GM23338 (cell line): ENCODE results near the gene PHF10. TPM values are rescaled to one million over a fixed set of nuclear protein-coding genes. Genes with fewer than 3 reads are reported as not detected.

Experiments used
- ATAC-seq: fragments of 200-7000 bp; cut with Tn5 transposase; 3 replicates; pipeline ENCODE4 v1.9.1; 2020
- DNase-seq: peaks from one replicate; pipeline ENCODE4 v3.0.0-alpha.2; 2015; ENCODE audit warnings: low spot score
- H2AFZ ChIP-seq: fragments of 200-600 bp; sonication (generic); 2 replicates; pipeline ENCODE4 v1.8.0; 2016; ENCODE audit warnings: antibody characterized with exemption, mild to moderate bottlenecking, moderate library complexity
- H3F3A ChIP-seq: fragments of 200-600 bp; sonication (generic); replicated peaks from 2 replicates; pipeline ENCODE4 v1.8.0; 2017; ENCODE audit warnings: antibody characterized with exemption, mixed run types, low read depth
- H3K27ac ChIP-seq: fragments of 200-600 bp; sonication (generic); 2 replicates; pipeline ENCODE4 v1.6.1; 2016; ENCODE audit warnings: low read depth
- H3K27me3 ChIP-seq: fragments of 200-600 bp; sonication (generic); 2 replicates; pipeline ENCODE4 v1.8.0; 2016; ENCODE audit warnings: mild to moderate bottlenecking, mixed run types, moderate library complexity; ENCODE audit not compliant: insufficient read depth
- H3K36me3 ChIP-seq: fragments of 200-600 bp; sonication (generic); 2 replicates; pipeline ENCODE4 v1.8.0; 2016; ENCODE audit warnings: mild to moderate bottlenecking; ENCODE audit not compliant: insufficient read depth
- H3K4me1 ChIP-seq: fragments of 200-600 bp; sonication (generic); 2 replicates; pipeline ENCODE4 v1.8.0; 2016; ENCODE audit warnings: mild to moderate bottlenecking, moderate library complexity; ENCODE audit not compliant: insufficient read depth
- H3K4me2 ChIP-seq: fragments of 200-600 bp; sonication (generic); 2 replicates; pipeline ENCODE4 v1.7.1; 2017; ENCODE audit warnings: mixed run types
- H3K4me3 ChIP-seq: fragments of 200-600 bp; sonication (generic); 2 replicates; pipeline ENCODE4 v1.6.1; 2016; ENCODE audit warnings: mixed run types
- H3K79me2 ChIP-seq: fragments of 200-600 bp; sonication (generic); replicated peaks from 2 replicates; pipeline ENCODE4 v1.8.0; 2017; ENCODE audit warnings: mild to moderate bottlenecking; ENCODE audit not compliant: insufficient read depth
- H3K9me2 ChIP-seq: fragments of 200-600 bp; sonication (generic); 2 replicates; pipeline ENCODE4 v1.8.0; 2017; ENCODE audit not compliant: insufficient read depth
- H4K20me1 ChIP-seq: fragments of 200-600 bp; sonication (generic); replicated peaks from 2 replicates; pipeline ENCODE4 v1.8.0; 2017; ENCODE audit warnings: mild to moderate bottlenecking; ENCODE audit not compliant: insufficient read depth
- H3K27ac Mint-ChIP-seq: 2 replicates; pipeline ENCODE4 v1.8.0; 2020; ENCODE audit warnings: inconsistent platforms, mild to moderate bottlenecking, moderate library complexity, mixed read lengths
- H3K27me3 Mint-ChIP-seq: 3 replicates; pipeline ENCODE4 v1.8.0; 2022; ENCODE audit warnings: low read depth, mild to moderate bottlenecking, moderate library complexity, mixed read lengths, inconsistent platforms; ENCODE audit not compliant: insufficient read depth, poor library complexity
- H3K36me3 Mint-ChIP-seq: 3 replicates; pipeline ENCODE4 v1.8.0; 2021; ENCODE audit warnings: low read depth, mild to moderate bottlenecking, inconsistent platforms, moderate library complexity, mixed read lengths
- H3K4me1 Mint-ChIP-seq: 3 replicates; pipeline ENCODE4 v1.8.0; 2020; ENCODE audit warnings: mild to moderate bottlenecking, inconsistent platforms, mixed read lengths
- H3K4me3 Mint-ChIP-seq: 3 replicates; pipeline ENCODE4 v1.8.0; 2021; ENCODE audit warnings: moderate library complexity, mild to moderate bottlenecking, inconsistent platforms, mixed read lengths
- H3K9me3 Mint-ChIP-seq: 3 replicates; pipeline ENCODE4 v1.8.0; 2020; ENCODE audit warnings: moderate library complexity, mild to moderate bottlenecking, inconsistent platforms, mixed read lengths
- CREB1 ChIP-seq: fragments of 250-450 bp; sonication (Bioruptor Pico); IDR thresholded peaks from 2 replicates; pipeline ENCODE4 v1.5.0; 2020; ENCODE audit warnings: low read depth, mild to moderate bottlenecking, moderate library complexity
- CTCF ChIP-seq, 2 experiments: fragments of 200-600 bp in 1 of 2; sonication (generic) in 1 of 2; conservative IDR thresholded peaks; 2 replicates each; pipeline versions ENCODE4 v1.5.1 to v1.6.1; 2016 to 2017; ENCODE audit warnings: antibody characterized with exemption in 2 of 2, low read depth in 2 of 2, mild to moderate bottlenecking in 2 of 2, moderate library complexity in 1 of 2
- ETS1 ChIP-seq: IDR thresholded peaks from 2 replicates; pipeline ENCODE4 v1.6.1; 2016; ENCODE audit warnings: antibody characterized with exemption
- EZH2 ChIP-seq: fragments of 200-600 bp; sonication (generic); IDR thresholded peaks from one replicate; pipeline ENCODE4 v1.8.0; 2017; ENCODE audit warnings: antibody characterized with exemption, mild to moderate bottlenecking, low read depth; ENCODE audit not compliant: unreplicated experiment
- EZH2phosphoT487 ChIP-seq: fragments of 200-600 bp; sonication (generic); IDR thresholded peaks from one replicate; pipeline ENCODE4 v1.8.1; 2018; ENCODE audit warnings: antibody characterized with exemption; ENCODE audit not compliant: unreplicated experiment
- JUNB ChIP-seq: IDR thresholded peaks from one replicate; pipeline ENCODE4 v1.6.1; 2016; ENCODE audit warnings: antibody characterized with exemption; ENCODE audit not compliant: unreplicated experiment
- NANOG ChIP-seq: IDR thresholded peaks from 2 replicates; pipeline ENCODE4 v1.6.1; 2016; ENCODE audit warnings: antibody characterized with exemption, borderline replicate concordance
- POLR2AphosphoS5 ChIP-seq: IDR thresholded peaks from 2 replicates; pipeline ENCODE4 v1.6.1; 2016; ENCODE audit warnings: antibody characterized with exemption, low read depth
- REST ChIP-seq: IDR thresholded peaks from one replicate; pipeline ENCODE4 v1.6.1; 2018; ENCODE audit warnings: antibody characterized with exemption; ENCODE audit not compliant: unreplicated experiment
- STAT1 ChIP-seq: IDR thresholded peaks from one replicate; pipeline ENCODE4 v1.6.1; 2016; ENCODE audit warnings: antibody characterized with exemption; ENCODE audit not compliant: unreplicated experiment
- ZNF114 ChIP-seq: fragments of 250-450 bp; sonication (Bioruptor Pico); IDR thresholded peaks from 2 replicates; pipeline ENCODE4 v1.5.0; 2020; ENCODE audit warnings: mild to moderate bottlenecking, moderate library complexity
- ZNF331 ChIP-seq: fragments of 250-450 bp; sonication (Bioruptor Pico); IDR thresholded peaks from 2 replicates; pipeline ENCODE4 v1.5.0; 2020; ENCODE audit warnings: low read depth, mild to moderate bottlenecking, moderate library complexity
- ZNF462 ChIP-seq: fragments of 250-450 bp; sonication (Bioruptor Pico); IDR thresholded peaks from 2 replicates; pipeline ENCODE4 v1.5.0; 2020; ENCODE audit warnings: mild to moderate bottlenecking, moderate library complexity
- polyA plus RNA-seq: library from polyadenylated mRNA; unstranded; fragments of >200 nt; fragmentation: Nextera tagmentation; extraction: Ambion mirVana; gene quantifications from 2 replicates; pipeline ENCODE4 v1.2.1, GENCODE V29; 2016
- total RNA-seq: library from RNA; depleted of rRNA; stranded (reverse); fragments of >200 nt; shearing (Covaris generic); gene quantifications from 2 replicates; pipeline ENCODE4 v1.2.3, GENCODE V29; 2014

Gene PHF10
- total and polyA plus RNA-seq, 2 experiments from 2014 or later = 16.5 to 44.7 TPM

- Histone ChIP-seq H3K36me3 (peaks cover 20% of the 10 kb centered on the region), H3K27ac (no peak overlapping the region), H3K9me2 (no peaks in the 10 kb centered on the region), H3K4me3 (no peak overlapping the region), H3K4me2 (no peak overlapping the region), H3K79me2 (peaks cover 83% of the 10 kb centered on the region), H2AFZ (no peak overlapping the region), H3F3A (no peaks in the 10 kb centered on the region), H3K27me3 (no peaks in the 10 kb centered on the region), H4K20me1 (0 out of 2 replicates have a peak, but pooled peaks cover 14% of the 10 kb centered on the region), H3K4me1 (no peaks in the 10 kb centered on the region)
- H3K4me1 Mint-ChIP-seq = peaks cover 10% of the 10 kb centered on the region; the same call in 2 of the 3 replicates
- peaks cover 3% of the 10 kb centered on the region; the same call in 2 of the 3 replicates for H3K9me3 Mint-ChIP-seq
- DNase-seq (no peak), ATAC-seq (no peak)
- TF ChIP-seq REST (no peak), EZH2 (no peak), ETS1 (no peak), CREB1 (CRISPR knock-in tag) (no peak), STAT1 (no peak), ZNF331 (no peak), EZH2phosphoT487 (no peak), POLR2AphosphoS5 (no peak), ZNF462 (CRISPR knock-in tag) (no peak), CTCF (conservative IDR thresholded peaks at IDR 0.05; ENCODE audit: low read depth in 2 of 2) (no peak), NANOG (no peak), JUNB (no peak), ZNF114 (CRISPR knock-in tag) (no peak)
- peaks cover 77% of the 10 kb centered on the region for H3K36me3 Mint-ChIP-seq
- no peak overlapping the region for H3K4me3 Mint-ChIP-seq
- H3K27ac Mint-ChIP-seq = no peak overlapping the region
- H3K27me3 Mint-ChIP-seq = peaks cover 13% of the 10 kb centered on the region
Observed at GRCh38 chr6:169691260-169691659, 33.0 kb downstream of the PHF10 start.
